Transverse colon (tissue), 4 donors: ENCODE data around the gene CASP4. TPM values are rescaled to one million over a fixed set of nuclear protein-coding genes. Genes with fewer than 3 reads are reported as not detected.

Source experiments
- DNase-seq: peaks from one replicate; pipeline ENCODE4 v3.0.0-alpha.2; 2019
- H3K27ac ChIP-seq, 4 donors: fragments of 200-600 bp; sonication (generic); 2 replicates each; pipeline ENCODE4 v1.5.1; 2016 to 2018; ENCODE audit warnings: inconsistent platforms in 4 of 4
- H3K27me3 ChIP-seq: fragments of 200-600 bp; sonication (generic); 2 replicates; pipeline ENCODE4 v1.5.1; 2017; ENCODE audit warnings: inconsistent platforms
- H3K36me3 ChIP-seq, 4 donors: fragments of 200-600 bp; sonication (generic); 2 replicates each; pipeline ENCODE4 v1.5.1; 2017 to 2019; ENCODE audit warnings: inconsistent platforms in 4 of 4
- H3K4me1 ChIP-seq, 4 donors: fragments of 200-600 bp; sonication (generic); 2 replicates each; pipeline ENCODE4 v1.5.1; 2017 to 2020; ENCODE audit warnings: inconsistent platforms in 4 of 4
- H3K4me3 ChIP-seq, 4 donors: fragments of 200-600 bp; sonication (generic); 1 replicate in 1 of 4; 2 replicates in 3 of 4; pipeline versions ENCODE4 v1.5.1 to v1.6.1; 2017 to 2019; ENCODE audit warnings: inconsistent platforms in 4 of 4
- H3K9me3 ChIP-seq, 2 donors: fragments of 200-600 bp; sonication (generic); 2 replicates each; pipeline ENCODE4 v1.5.1; 2017 to 2019; ENCODE audit warnings: inconsistent platforms in 2 of 2
- CTCF ChIP-seq, 5 experiments: fragments of 200-600 bp in 3 of 5; fragments of 450-650 bp in 2 of 5; sonication (generic) in 3 of 5; IDR thresholded peaks; 1 replicate in 2 of 5; 2 replicates in 3 of 5; pipeline ENCODE4 v1.5.1; 2016 to 2017; ENCODE audit warnings: antibody characterized with exemption in 5 of 5, inconsistent platforms in 3 of 5, mild to moderate bottlenecking in 2 of 5, moderate library complexity in 1 of 5
- EP300 ChIP-seq: sonication (generic); formaldehyde crosslinking; IDR thresholded peaks from one replicate; pipeline ENCODE4 v1.6.1; 2017; ENCODE audit warnings: antibody characterized with exemption, low read depth
- POLR2A ChIP-seq: fragments of 450-650 bp; IDR thresholded peaks from one replicate; pipeline ENCODE4 v1.6.1; 2016; ENCODE audit warnings: antibody characterized with exemption, mild to moderate bottlenecking, moderate library complexity
- POLR2AphosphoS5 ChIP-seq, 3 donors: sonication (generic); formaldehyde crosslinking; IDR thresholded peaks; one replicate each; pipeline ENCODE4 v1.6.1; 2016; ENCODE audit warnings: antibody characterized with exemption in 3 of 3
- WGBS, 2 donors: methylation state at CpG; one replicate each; pipeline ENCODE4 v1.1.5; 2018; ENCODE audit warnings: low coverage in 1 of 2; 5-methylcytosine and 5-hydroxymethylcytosine counted together
- in situ Hi-C, 4 donors: fragments of 200-750 bp; cut with MboI; loops; one replicate each; pipeline versions ENCODE4 v1.15.0 to v1.15.1; 2017; ENCODE audit warnings: low sequenced_read_pairs in 3 of 4, low pct_ligation_motif_present in 1 of 4, low pct_unique_long_range_greater_than_20kb in 1 of 4
- intact Hi-C: fragments of 100-400 bp; cut with DNase I; formaldehyde crosslinking; loops from one replicate; pipeline ENCODE4 v1.15.1; 2023; ENCODE audit warnings: low total_unique reads
- total RNA-seq, 4 donors: library from RNA; depleted of rRNA; stranded (reverse); fragments of >200 nt; gene quantifications; one replicate each; pipeline ENCODE4 v1.1.0, GENCODE V29; 2016

The CASP4 gene
- total RNA-seq, 4 donors from 2014 or later, result 36.4 to 86.3 (median 49.8) TPM

DNA sequence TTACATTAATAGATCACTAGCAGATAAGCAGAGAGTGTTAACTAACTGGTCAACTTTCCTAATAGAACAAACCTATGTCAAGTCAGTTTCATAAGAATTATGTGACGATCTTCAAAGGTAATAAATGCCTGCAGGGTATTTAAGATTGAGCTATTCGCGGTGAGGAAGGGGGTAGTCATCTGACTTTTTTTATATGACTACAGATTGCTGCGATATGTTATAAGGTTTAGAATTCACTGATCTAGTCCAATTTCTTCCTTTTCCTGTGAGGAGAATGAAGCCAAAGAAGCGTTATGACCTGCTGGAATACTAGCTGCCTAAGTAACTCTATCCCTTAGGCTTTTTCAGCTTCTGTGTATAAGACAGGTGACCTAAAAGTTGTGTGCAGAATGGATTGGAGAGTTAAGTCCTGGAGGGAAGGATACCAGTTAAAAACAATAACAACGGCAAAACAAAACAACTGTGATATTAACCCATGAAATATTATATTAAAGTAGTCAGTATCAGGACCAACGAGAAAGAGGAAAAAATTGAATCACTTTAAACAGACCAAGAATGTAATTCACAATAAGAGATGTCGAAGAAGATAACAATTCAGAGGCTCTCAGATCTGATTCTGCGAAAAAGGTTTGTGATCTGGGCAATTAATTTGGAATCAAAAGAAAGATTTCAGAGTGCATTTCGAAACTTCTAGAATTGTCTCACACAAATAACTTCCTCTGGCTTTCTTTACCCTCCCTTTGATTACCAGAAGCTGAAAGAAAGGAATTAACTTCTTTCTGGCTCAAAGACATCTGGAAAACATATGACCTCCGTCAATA lies 630 bp downstream of the CASP4 start:
- H3K4me3 ChIP-seq, result peak overlapping the region; percentile 21 to 62 (median 35)
- H3K27me3 ChIP-seq, result no peaks in the 10 kb centered on the region
- no peak for TF ChIP-seq POLR2A
- TF ChIP-seq CTCF (IDR thresholded peaks at IDR 0.05), result no peak
- no peak for TF ChIP-seq POLR2AphosphoS5 (IDR thresholded peaks at IDR 0.05)
- no peak for TF ChIP-seq EP300
- in situ Hi-C loops, result no loop called here
- H3K36me3 ChIP-seq, result peaks cover 0 to 8% (median 0%) of the 10 kb centered on the region in 4 donors
- intact Hi-C loops, result loop anchor here (5.0 kb wide), 1 partner anchor 1425 kb away; no protein-coding TSS in a partner anchor
- peak overlapping the region; percentile 84 to 94 (median 87) for H3K27ac ChIP-seq
- WGBS, 2 donors, result 15 to 22% methylated on average over 11 of the region's 11 CpGs
- peaks cover 15 to 33% (median 18%) of the 10 kb centered on the region in 4 donors for H3K4me1 ChIP-seq
- H3K9me3 ChIP-seq, result no peaks in the 10 kb centered on the region
- DNase-seq, result no peak

- in situ Hi-C loops, result no loop called here
- intact Hi-C loops, result loop anchor here (5.0 kb wide), 1 partner anchor 1427 kb away; no protein-coding TSS in a partner anchor
- Histone ChIP-seq H3K4me3 (no peak overlapping the region), H3K9me3 (no peaks in the 10 kb centered on the region), H3K27ac (no peak overlapping the region), H3K27me3 (no peaks in the 10 kb centered on the region), H3K36me3 (peaks cover 0 to 8% (median 0%) of the 10 kb centered on the region in 4 donors), H3K4me1 (peaks cover 15 to 39% (median 18%) of the 10 kb centered on the region in 4 donors)
- 79 to 90% methylated on average over 4 to 5 of the region's 5 CpGs for WGBS, 2 donors
- no peak for DNase-seq
- TF ChIP-seq EP300, result no peak
- TF ChIP-seq POLR2A, result no peak
- TF ChIP-seq CTCF (IDR thresholded peaks at IDR 0.05), result no peak
- TF ChIP-seq POLR2AphosphoS5 (IDR thresholded peaks at IDR 0.05), result no peak
These were observed 2.6 kb downstream of the CASP4 start for GRCh38 chr11:104965735-104966134.

DNA sequence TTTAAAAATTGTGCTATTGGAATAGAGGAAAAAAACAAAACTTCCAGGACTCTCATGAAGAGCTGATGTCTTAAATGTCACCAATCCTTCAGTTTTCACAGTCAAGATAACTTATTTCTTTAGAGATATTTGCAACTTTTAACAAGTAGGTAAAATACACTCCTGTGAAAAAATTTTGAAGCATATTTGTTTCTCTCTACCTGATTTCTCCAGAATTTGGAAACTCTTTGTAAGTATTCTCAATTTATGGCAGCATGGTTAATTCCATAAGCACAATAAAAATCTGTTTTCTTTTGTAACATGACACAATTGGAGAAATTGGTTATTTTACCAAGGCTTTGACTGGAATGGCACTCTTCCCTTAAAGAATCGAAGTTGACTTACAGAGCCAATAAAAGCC lies 4.1 kb downstream of the CASP4 start:
- no peak overlapping the region for H3K27ac ChIP-seq
- 95 to 100% methylated on average over 1 of the region's 1 CpG for WGBS, 2 donors
- in situ Hi-C loops, result no loop called here
- H3K36me3 ChIP-seq, result peaks cover 0 to 8% (median 0%) of the 10 kb centered on the region in 4 donors
- H3K4me3 ChIP-seq, result no peak overlapping the region
- H3K27me3 ChIP-seq, result no peaks in the 10 kb centered on the region
- peaks cover 14 to 37% (median 18%) of the 10 kb centered on the region in 4 donors for H3K4me1 ChIP-seq
- no peaks in the 10 kb centered on the region for H3K9me3 ChIP-seq
- no peak for DNase-seq
- TF ChIP-seq POLR2A (no peak), POLR2AphosphoS5 (IDR thresholded peaks at IDR 0.05) (no peak), EP300 (no peak)
- intact Hi-C loops, result no loop called here

- WGBS, 2 donors, result 89 to 94% methylated on average over 3 of the region's 3 CpGs
- intact Hi-C loops (no loop called here), in situ Hi-C loops (no loop called here)
- no peak overlapping the region for H3K27ac ChIP-seq
- TF ChIP-seq CTCF (IDR thresholded peaks at IDR 0.05) (no peak), EP300 (no peak), POLR2AphosphoS5 (IDR thresholded peaks at IDR 0.05) (no peak), POLR2A (no peak)
- no peak overlapping the region for H3K4me3 ChIP-seq
- H3K27me3 ChIP-seq, result no peaks in the 10 kb centered on the region
- H3K4me1 ChIP-seq, result peaks cover 9 to 30% (median 13%) of the 10 kb centered on the region in 4 donors
- peaks cover 0 to 8% (median 0%) of the 10 kb centered on the region in 4 donors for H3K36me3 ChIP-seq
- no peak for DNase-seq
- H3K9me3 ChIP-seq, result no peaks in the 10 kb centered on the region
These were observed 5.5 kb downstream of the CASP4 start for GRCh38 chr11:104962852-104963251.
